GM18507 (cell line): ENCODE data around the gene CHSY3.
A peak's percentile ranks its signal among the peaks of the same experiment; 100 is the strongest.

Experiments
- DNase-seq: peaks from one replicate; pipeline ENCODE4 v3.0.0; 2011; ENCODE audit warnings: low read depth; ENCODE audit not compliant: insufficient read length; ENCODE audit errors: extremely low spot score
- FAIRE-seq: peaks from 2 replicates; lab custom pipeline; 2011; peaks lifted over from hg19 to GRCh38; lab: Jason Lieb, UNC

CHSY3 gene

GRCh38 chr5:130135506-130135905 lies 231.2 kb downstream of the CHSY3 start:
- DNase-seq (no peak), FAIRE-seq (no peak)

- DNase-seq (no peak), FAIRE-seq (no peak)
Observed at GRCh38 chr5:130136300-130136699, 232.0 kb downstream of the CHSY3 start.

- DNase-seq, result no peak
- no peak for FAIRE-seq
Observed at GRCh38 chr5:130137681-130138080, 233.4 kb downstream of the CHSY3 start.

- no peak for FAIRE-seq
Observed at GRCh38 chr5:130138406-130139045, 234.3 kb downstream of the CHSY3 start.

GRCh38 chr5:130141659-130142320 lies 237.5 kb downstream of the CHSY3 start:
- no peak for DNase-seq
- FAIRE-seq, result no peak

More at GRCh38 chr5:130138406-130139045, 234.3 kb downstream of the CHSY3 start:
- no peak for DNase-seq

- DNase-seq (no peak), FAIRE-seq (no peak)
Observed at GRCh38 chr5:130151239-130151638, 247.0 kb downstream of the CHSY3 start.

- FAIRE-seq (no peak), DNase-seq (no peak)
Observed at GRCh38 chr5:130155345-130156011, 251.2 kb downstream of the CHSY3 start.

- DNase-seq (no peak), FAIRE-seq (no peak)
Observed at GRCh38 chr5:130158036-130158435, 253.8 kb downstream of the CHSY3 start.

GRCh38 chr5:130159968-130160367 lies 255.7 kb downstream of the CHSY3 start:
- FAIRE-seq, result no peak
- DNase-seq, result no peak

GRCh38 chr5:130164966-130165365 lies 260.7 kb downstream of the CHSY3 start:
- DNase-seq, result no peak
- no peak for FAIRE-seq

GRCh38 chr5:130166839-130167490 lies 262.7 kb downstream of the CHSY3 start:
- FAIRE-seq (no peak), DNase-seq (no peak)

GRCh38 chr5:130168211-130168610 lies 263.9 kb downstream of the CHSY3 start:
- DNase-seq (no peak), FAIRE-seq (no peak)

GRCh38 chr5:130171699-130172098 lies 267.4 kb downstream of the CHSY3 start:
- FAIRE-seq (no peak), DNase-seq (no peak)

GRCh38 chr5:130183115-130183514 lies 278.9 kb downstream of the CHSY3 start:
- FAIRE-seq (no peak), DNase-seq (no peak)

GRCh38 chr5:130189961-130190360 lies 285.7 kb downstream of the CHSY3 start:
- no peak for FAIRE-seq

GRCh38 chr5:130198927-130199326 lies 294.7 kb downstream of the CHSY3 start:
- FAIRE-seq (peak; percentile 45), DNase-seq (no peak)

More at GRCh38 chr5:130189961-130190360, 285.7 kb downstream of the CHSY3 start:
- DNase-seq, result no peak

- no peak for DNase-seq
- FAIRE-seq, result no peak
Observed at GRCh38 chr5:130206686-130207085, 302.4 kb downstream of the CHSY3 start.

GRCh38 chr5:130213607-130214006 lies 309.3 kb downstream of the CHSY3 start:
- no peak for DNase-seq
- no peak for FAIRE-seq

- DNase-seq (no peak), FAIRE-seq (no peak)
Observed at GRCh38 chr5:130216286-130216685, 312.0 kb downstream of the CHSY3 start.

- DNase-seq, result no peak
- no peak for FAIRE-seq
Observed at GRCh38 chr5:130222573-130222972, 318.3 kb downstream of the CHSY3 start.
